HG02678 (cell line): ENCODE data around the gene INVS.
"Not testable (repeated sequence)": the region's sequence is repeated elsewhere in the genome, so short reads cannot be mapped to it uniquely, and the experiment has no call there.

Experiments
- ATAC-seq: cut with Tn5 transposase; IDR thresholded peaks from one replicate; pipeline ENCODE4 v1.9.1; 2021; ENCODE audit warnings: mild to moderate bottlenecking, moderate library complexity; ENCODE audit not compliant: unreplicated experiment

The INVS gene

DNA sequence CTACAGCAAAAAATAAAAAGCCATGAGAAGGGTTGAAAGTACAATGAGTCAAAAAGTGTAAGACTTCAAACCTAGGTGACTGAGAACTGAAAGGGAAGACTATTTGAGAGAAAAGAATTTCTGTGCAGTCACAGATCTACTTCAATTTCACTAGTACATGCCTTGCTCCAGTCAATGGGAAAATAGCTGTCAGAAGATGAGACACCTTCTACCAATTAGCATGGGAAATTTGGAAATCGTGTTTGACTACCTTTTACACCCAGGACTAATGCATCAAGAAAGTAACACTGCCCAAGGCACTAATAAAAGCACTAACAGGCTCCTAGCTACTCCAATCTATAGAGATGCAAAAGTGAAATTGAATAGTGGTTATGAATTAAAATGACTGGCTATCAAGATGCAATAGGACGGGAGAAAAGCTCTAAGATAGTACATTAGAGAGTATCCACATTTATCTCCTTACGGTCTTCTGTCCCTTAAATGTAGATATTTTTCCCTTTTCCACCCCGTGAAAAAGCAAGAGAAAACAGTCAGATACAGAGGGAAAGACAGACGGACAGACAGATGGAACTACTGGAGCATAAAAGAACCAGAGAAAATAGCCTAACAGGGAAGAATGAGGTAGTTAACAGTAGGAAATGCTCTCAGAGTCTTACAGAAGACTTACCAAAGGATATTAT, 15.5 kb upstream of the INVS start:
- peak; percentile 45 for ATAC-seq

DNA sequence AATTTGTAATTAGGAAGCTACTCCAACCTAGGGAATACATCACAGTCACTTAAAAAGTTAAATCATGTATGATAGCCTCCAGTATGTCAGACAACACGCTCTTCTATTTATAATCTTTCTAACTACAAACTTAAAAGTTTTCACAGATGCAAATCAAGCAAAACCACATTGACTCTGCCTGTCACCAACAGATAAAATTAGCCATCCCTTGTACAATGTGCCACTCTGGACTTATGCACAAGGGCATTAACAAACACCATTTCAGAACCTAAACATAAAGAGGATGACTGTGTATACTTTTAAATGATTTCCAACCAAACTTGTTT, 15.0 kb upstream of the INVS start:
- peak; percentile 51 for ATAC-seq

- ATAC-seq: peak; percentile 78
Measured at GRCh38 chr9:100084734-100085133, 14.3 kb upstream of the INVS start.

DNA sequence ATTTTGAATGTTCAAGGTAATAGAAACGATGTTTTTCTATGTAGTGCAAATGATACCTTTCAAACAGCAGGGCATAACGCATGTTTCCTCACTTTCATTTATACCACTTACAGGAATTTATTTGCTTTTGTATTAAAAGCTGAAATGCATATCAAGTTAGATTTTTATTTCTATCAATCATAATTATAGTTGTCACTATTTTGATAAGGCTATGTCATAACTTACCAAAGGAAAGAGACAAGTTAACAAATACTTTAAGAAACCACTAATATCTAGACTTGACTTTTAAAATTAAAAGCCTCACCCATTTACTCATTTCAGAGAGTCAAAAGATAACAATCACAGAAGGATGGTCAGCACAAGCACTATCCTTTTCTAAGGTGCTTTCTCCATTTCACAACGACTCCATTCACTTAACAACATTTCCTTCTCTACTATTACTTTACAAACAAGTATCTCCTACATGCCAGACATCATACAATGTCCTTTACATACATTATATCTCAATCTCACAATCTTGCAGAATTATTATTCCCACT, 12.9 kb upstream of the INVS start:
- ATAC-seq: no peak

- no peak for ATAC-seq
Measured at GRCh38 chr9:100087218-100087617, 11.8 kb upstream of the INVS start.

DNA sequence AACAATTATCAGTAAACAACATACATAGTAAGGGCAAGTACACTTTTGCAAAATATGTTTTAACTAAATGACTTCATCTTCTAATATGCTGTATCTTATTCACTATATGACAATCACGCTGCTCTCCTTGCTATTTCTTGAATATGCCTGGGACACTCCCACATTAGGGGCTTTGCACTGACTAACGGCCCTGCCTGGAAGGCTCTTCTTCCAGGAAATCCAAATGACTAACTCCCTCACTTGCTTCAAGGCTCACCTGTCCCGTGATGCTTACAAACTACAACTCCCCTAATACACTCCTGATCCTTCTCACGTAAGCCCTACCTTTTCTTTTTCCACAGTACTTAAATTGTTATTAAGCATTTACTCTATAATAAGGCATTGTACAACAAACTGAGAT, 10.8 kb upstream of the INVS start:
- ATAC-seq: no peak

DNA sequence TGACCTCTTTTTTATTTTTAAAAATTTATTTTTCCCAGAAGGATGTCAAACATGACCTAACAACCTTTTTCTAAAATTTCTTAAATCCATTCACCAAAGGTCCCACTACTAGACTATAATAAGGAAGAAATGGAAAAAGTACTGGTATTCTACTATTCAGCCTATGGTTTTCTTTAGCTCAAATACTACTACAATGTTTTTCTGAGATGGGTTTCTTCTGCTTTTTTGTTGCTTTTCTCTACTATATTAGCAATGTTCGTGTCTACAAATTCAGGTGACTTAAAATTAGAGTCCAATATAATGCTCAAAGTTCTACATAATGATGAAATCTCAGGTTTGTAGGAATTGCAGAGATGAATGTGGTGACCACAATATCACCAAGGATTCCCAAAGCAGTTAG, 8.2 kb upstream of the INVS start:
- ATAC-seq: no peak

- no peak for ATAC-seq
Measured at GRCh38 chr9:100091650-100092049, 7.4 kb upstream of the INVS start.

DNA sequence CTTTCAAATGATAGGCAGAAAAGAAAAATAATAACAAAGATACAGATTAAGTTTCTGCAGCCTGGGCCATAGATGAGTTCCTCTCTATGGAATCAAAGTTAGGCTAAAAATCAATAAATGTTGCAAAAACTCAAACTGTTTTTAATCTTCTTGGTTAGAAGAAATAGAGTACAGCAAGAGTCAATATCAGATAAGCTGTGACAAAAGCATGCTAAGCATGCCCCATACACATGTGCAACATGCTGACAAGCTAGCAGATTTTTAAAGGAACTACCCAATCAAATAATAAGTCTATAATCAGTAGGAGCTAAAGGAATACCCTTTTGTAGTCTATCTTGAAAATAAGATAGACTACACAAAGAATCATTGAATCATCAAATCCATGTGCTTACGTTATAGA, 7.0 kb upstream of the INVS start:
- ATAC-seq: no peak

GRCh38 chr9:100094411-100094810, 4.6 kb upstream of the INVS start:
- ATAC-seq: not testable (repeated sequence)

DNA sequence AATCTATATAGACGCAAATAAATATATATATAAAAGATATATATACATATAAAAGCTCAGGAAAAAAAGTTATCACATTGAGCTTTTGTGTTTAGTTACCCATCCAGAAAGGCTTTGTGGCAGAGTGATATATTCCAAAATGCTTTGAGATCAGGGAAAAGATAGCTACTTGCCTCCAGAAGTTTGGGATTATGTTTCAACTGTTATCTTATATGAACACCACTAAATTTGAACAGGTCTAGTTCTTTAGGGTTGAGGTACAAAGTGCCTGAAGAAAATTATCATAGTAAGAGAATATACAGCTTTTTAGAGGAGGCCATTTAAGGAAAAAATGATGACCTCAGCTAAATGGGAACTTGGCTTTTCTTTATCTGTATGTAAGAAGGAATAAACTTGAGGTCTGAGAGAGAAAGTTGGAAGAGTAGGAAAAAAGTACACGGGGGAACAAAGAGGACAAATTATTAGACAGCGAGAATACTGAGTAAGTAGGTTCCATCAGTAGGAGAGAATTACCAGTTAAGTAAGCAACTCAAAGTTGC, 2.6 kb upstream of the INVS start:
- no peak for ATAC-seq

DNA sequence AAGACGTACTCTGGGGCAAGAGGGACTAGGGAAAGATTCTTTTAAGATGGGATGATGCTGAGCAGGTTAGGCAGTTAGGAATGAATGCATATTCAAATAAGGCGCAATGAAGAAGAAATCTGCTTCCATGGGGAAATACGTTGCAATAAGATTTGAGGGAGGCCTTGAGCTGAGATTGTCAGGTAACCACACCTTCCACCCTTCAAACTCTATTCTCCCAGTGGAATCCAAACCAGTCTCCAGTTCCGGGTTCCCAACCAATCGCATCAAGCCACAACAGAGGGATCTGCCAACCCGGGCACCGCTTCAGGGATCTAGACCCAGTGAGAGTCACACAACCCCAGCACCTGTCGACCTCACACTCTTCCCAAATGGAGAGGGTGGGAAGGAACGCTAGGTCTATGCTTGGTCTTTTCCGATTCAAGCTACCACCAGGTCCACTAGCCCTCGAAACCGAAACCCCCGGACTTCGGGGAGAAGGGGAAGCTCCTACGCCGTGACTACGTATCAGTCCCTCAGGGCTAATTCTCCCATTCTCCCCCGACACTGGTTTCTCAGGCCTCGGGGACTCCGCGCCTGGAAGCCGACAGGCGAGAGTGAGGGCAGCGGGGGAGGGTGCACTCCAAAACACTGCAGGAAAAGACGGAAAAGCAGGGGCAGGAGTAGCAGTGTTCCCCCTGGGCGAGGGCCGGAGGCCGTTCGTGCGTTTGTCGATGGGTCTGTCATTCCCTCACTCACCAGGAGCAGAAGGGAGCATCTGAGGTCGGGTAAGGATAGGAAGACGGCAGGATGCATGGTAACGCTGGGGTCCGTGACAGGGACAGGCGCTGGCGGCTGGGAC, 777 bp upstream of the INVS start:
- ATAC-seq: peak; percentile 2

GRCh38 chr9:100099722-100100042, 639 bp downstream of the INVS start:
- ATAC-seq: no peak

- no peak for ATAC-seq
Measured at GRCh38 chr9:100100146-100100667, 1.2 kb downstream of the INVS start.

DNA sequence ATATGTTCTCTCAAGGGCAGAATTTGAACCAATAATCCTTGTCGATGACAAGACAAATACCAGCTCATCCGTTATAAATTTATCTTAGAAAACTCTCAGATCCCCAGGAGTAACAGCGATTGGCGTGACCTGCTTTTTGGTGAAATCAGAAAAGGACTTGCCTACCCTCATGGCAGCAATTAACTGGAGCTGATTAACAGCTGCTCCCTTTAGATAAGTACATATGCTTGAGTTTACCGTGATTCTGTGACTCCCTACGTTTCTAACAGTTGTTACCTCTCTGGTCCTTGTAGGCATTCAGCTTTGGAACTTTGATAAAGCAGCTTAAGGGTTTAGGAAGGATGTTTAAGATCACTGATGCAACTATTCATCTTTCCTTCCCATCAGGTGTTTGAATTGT, 2.6 kb downstream of the INVS start:
- no peak for ATAC-seq

GRCh38 chr9:100104314-100104713, 5.3 kb downstream of the INVS start:
- ATAC-seq: no peak

DNA sequence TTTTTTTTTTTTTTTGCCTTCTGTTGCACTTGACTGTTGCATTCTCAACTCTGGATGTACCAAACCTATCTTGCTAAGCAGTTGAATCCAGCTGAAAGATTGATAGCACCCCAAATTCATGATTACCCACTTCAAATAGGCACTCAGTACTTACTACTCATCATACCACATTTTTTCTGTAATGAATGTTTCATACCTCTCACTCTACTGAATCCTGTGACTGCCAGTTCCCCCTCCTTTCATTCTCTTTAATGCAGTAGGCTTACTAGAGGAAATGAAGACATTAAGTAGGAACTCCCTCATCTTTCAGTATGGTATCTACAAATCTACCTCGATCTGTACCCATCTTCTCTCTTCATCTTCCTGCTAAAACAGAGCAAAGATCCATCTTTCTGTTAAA, 6.8 kb downstream of the INVS start:
- ATAC-seq: no peak

DNA sequence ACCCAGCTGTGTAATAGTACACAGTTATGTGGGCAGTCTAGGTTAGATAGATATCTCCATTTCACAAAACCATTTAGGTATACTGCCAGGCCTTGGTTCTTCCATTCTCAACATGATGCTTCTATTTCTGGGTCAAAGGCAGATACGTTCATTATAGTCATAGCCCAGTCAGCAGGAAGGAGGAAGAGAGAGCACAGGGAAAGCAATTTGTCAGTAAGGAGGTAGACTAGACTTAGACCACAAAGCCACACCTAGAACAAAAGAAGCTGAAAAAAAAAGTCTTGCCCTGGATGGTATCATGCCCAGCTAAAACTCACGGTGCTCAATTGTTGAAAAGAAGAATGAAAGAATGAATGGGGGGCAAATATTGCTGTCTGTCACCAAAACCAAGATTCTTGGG, 7.6 kb downstream of the INVS start:
- ATAC-seq: no peak

DNA sequence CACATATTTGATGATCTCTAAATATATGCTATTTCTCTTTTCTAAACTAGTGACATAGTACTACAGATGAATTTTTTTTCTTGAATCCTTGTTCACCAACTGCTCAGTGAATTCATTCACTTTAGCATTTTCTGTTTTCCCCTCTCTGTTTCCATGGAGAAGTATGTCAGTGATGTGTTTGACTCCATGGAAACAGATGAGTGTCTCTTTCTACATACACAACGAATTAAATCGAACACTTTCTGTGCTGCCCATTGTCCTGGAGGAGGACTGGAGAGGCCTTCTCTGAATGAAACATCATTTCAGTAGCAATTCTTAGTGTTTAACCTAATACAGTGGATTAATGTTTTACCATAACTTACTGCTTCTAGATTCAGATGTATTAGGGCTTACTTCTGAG, 9.5 kb downstream of the INVS start:
- no peak for ATAC-seq

DNA sequence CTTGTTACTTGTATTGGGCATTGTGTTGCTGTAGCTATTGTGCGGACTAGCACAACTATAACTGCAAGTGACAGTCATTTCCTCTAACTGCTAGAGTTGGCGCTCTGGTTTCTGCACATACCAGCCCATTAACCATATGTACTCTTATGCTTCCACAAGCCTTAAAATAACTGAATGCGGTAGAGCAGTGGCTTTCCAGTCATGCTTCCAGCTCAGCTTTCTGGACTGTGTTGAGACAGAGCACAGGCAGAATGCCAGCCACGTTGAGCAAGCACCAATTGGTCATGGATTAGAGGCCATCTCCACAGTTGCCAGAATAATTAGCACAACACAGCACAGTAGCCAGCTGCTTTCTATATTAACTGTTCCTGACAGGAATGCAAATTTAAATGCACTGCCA, 12.2 kb downstream of the INVS start:
- ATAC-seq: no peak

- ATAC-seq: no peak
Measured at GRCh38 chr9:100112677-100113336, 13.8 kb downstream of the INVS start.

- no peak for ATAC-seq
Measured at GRCh38 chr9:100117316-100117715, 18.3 kb downstream of the INVS start.
